Fibroblast of the aortic adventitia (primary cell): ENCODE results near the gene ILF3. TPM values are rescaled to one million over a fixed set of nuclear protein-coding genes. Genes with fewer than 3 reads are reported as not detected.
A peak's percentile ranks its signal among the peaks of the same experiment; 100 is the strongest.
"Not testable (repeated sequence)": the region's sequence is repeated elsewhere in the genome, so short reads cannot be mapped to it uniquely, and the experiment has no call there.

Source experiments
- DNase-seq: peaks from one replicate; pipeline ENCODE4 v3.0.0-alpha.2; 2010; ENCODE audit warnings: low read depth
- H3K4me3 ChIP-seq: 2 replicates; pipeline ENCODE4 v1.5.1; 2011; ENCODE audit warnings: low read depth, mild to moderate bottlenecking, control low read depth, low read length, moderate library complexity
- CTCF ChIP-seq: IDR thresholded peaks from 2 replicates; pipeline ENCODE4 v1.5.1; 2011; ENCODE audit warnings: mild to moderate bottlenecking, low read length, control low read depth, inconsistent platforms; ENCODE audit not compliant: insufficient read depth
- total RNA-seq: library from RNA; depleted of rRNA; stranded (reverse); fragments of >200 nt; gene quantifications from 2 replicates; pipeline ENCODE4 v1.2.3, GENCODE V29; 2012; ENCODE audit warnings: low replicate concordance

The ILF3 gene
- total RNA-seq, 1 donor, result 119 TPM

GRCh38 chr19:10661946-10662345, 7.8 kb downstream of the ILF3 start:
- H3K4me3 ChIP-seq, result no peak overlapping the region
- TF ChIP-seq CTCF, result no peak
- no peak for DNase-seq

DNA sequence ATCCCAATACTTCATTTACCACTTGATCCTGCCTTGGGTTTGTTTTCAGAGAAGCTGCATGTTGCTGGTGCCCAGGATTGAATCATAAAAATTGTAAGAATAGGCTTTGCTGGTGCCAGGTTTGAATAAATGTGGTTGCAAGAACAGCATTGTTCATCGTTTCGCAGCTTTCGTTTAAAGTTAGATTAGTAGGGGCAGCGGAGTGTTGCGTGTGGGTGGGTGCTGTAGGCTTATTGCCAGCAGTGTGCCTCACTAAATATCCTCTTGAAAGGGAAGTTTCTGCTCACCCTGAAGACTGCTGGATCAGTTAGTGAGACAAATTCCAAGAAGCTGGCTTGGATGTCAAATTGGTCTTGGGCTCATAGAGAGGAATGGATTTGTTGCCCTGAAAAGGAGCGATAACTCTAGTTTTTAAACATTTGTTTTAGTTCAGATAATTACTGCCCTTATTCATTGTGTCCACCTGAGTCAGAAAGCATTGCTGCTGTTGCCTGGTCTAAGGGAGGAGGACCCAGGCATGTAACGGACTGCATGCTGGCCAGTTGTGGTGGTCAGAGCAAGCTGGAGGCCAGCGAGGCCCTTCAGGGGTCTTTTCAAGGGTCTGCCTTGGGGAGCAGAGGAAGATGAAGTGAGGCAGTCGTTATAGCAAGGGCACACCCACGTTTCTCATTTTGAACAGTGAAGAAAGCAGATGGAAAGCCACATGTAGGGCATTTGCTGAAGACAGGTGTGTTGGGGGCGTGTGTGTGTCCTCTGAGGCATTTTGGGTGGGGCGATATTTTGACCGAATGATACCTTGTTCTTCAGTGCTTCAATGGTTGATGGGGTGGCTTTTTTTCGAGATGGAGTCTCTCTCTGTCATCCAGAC, 8.5 kb downstream of the ILF3 start:
- H3K4me3 ChIP-seq, result peak overlapping the region; percentile 28
- no peak for TF ChIP-seq CTCF
- DNase-seq, result peak; percentile 90

DNA sequence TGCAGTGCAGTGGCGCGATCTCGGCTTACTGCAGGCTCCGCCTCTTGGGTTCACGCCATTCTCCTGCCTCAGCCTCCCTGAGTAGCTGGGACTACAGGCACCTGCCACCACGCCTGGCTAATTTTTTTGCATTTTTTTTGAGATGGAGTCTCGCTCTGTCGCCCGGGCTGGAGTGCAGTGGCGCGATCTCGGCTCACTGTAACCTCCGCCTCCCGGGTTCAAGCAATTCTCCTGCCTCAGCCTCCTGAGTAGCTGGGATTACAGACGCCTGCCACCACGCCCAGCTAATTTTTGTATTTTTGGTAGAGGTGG, 9.1 kb downstream of the ILF3 start:
- H3K4me3 ChIP-seq, DNase-seq: not testable (repeated sequence)

GRCh38 chr19:10667867-10668266, 13.7 kb downstream of the ILF3 start:
- DNase-seq, result no peak
- no peak for TF ChIP-seq CTCF
- H3K4me3 ChIP-seq, result no peak overlapping the region

DNA sequence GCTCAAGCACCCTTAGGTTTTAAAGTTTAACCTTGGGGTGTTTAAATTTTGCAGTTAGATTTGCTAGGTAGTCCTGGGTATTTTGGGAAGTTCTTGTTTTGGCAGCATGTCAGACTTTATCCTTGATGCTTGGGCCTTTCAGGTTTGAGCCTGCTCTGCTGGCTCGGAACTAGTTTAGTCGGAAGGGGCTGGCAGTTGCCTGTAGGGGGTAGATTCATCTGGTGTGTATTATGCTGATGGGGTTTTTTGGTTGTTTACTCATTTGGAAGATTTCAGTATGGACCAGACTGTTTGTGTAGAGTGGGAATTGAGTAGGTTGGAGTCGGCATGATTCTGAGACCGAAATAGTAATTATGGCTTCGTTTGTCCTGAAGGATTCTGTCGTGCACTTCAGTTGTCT, 15.1 kb downstream of the ILF3 start:
- no peak for TF ChIP-seq CTCF
- H3K4me3 ChIP-seq, result no peak overlapping the region
- DNase-seq, result no peak

DNA sequence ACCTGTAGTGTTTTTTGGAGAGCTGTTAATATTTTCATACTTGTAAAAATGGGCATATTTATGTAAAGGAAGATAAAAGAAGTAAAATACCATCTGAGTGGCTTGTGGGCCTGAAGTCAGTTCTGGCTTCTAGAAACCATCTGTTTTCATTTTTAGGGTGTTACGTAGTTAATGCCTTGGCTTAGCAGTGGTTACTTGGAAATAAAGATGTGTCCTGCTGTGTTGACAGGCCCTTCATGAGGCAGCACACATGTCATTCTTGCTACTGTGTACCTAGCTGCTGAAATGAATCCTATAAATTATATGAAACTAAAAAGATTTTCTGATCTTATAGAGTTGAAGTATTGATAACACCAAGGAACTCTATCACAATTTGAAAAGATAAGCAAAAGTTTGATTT, 16.0 kb downstream of the ILF3 start:
- no peak overlapping the region for H3K4me3 ChIP-seq
- peak; percentile 53 for DNase-seq
- TF ChIP-seq CTCF, result no peak

DNA sequence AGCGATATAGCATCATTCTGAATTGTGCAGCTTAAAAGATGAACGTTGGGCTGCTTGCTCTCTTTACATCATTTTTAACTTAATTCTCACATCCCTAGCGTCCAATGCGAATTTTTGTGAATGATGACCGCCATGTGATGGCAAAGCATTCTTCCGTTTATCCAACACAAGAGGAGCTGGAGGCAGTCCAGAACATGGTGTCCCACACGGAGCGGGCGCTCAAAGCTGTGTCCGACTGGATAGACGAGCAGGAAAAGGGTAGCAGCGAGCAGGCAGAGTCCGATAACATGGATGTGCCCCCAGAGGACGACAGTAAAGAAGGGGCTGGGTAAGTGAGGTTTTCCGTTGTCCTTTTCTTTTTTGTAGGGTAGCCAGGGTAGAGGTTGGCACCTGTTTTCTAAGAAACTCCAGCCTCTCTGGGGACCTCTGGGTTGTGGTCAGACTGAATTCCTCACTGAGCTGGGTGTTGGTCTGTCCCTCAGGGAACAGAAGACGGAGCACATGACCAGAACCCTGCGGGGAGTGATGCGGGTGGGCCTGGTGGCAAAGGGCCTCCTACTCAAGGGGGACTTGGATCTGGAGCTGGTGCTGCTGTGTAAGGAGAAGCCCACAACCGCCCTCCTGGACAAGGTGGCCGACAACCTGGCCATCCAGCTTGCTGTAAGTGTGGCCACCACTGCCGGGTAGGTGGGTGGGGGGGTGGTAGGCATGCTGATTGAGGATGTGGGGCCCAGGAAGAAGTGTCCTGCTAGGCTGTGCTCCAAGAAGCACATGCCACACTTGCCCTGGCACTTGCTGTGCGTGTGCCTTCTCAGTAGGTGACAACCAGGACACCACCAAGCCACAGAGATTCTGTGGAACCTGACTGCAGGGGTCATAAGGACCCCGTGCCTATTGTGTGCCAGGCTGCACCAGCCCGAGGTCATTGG, 17.0 kb downstream of the ILF3 start:
- no peak overlapping the region for H3K4me3 ChIP-seq
- DNase-seq, result no peak
- TF ChIP-seq CTCF, result no peak

DNA sequence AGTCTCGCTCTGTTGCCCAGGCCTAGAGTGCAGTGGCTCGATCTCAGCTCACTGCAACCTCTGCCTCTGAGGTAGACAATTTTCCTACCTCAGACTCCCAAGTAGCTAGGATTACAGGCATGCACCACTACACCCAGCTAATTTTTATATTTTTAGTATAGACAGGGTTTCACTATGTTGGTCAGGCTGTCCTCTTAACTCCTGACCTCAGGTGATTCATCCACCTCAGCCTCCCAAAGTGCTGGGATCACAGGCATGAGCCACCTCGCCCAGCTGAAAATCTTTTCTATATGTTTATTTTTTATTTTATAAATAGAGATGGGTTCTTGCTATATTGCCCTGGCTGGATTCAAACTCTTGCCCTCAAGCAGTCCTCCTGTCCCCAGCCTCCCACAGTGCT, 17.8 kb downstream of the ILF3 start:
- not testable (repeated sequence) for H3K4me3 ChIP-seq, DNase-seq

DNA sequence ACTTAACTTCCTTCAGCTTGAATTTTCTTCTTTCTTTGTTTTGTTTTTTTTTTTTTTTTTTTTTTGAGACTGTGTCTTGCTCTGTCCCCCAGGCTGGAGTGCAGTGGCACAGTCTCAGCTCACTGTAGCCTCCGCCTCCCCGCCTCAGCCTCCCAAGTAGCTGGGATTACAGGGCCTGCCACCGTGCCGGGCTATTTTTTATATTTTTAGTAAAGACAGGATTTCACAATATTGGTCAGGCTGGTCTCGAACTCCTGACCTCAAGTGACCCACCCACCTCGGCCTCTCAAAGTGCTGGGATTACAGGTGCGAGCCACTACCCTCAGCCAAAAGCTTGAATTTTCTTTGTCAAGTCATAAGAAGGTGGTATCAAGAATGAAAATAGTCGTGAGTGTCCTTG, 21.1 kb downstream of the ILF3 start:
- not testable (repeated sequence) for DNase-seq, H3K4me3 ChIP-seq
